ENCODE data around the gene SNN.

SNN gene

GRCh38 chr16:11708421-11708820 is 40.2 kb downstream of the SNN start:
- TF ChIP-seq CTCF (IDR thresholded peaks at IDR 0.05; ENCODE audit: unreplicated experiment in 3 of 3) = no peak
- H3K36me3 Mint-ChIP-seq (ENCODE audit: low read depth) = peaks cover 37% of the 10 kb centered on the region
- no peaks in the 10 kb centered on the region for H3K27me3 Mint-ChIP-seq (ENCODE audit: low read depth)
- no peak overlapping the region for H3K27ac Mint-ChIP-seq
- no peak overlapping the region for H3K4me3 Mint-ChIP-seq
- H3K9me3 Mint-ChIP-seq = no peaks in the 10 kb centered on the region
- H3K4me1 Mint-ChIP-seq = peaks cover 20% of the 10 kb centered on the region

- no peak overlapping the region for H3K4me3 Mint-ChIP-seq
- no peaks in the 10 kb centered on the region for H3K9me3 Mint-ChIP-seq
- peaks cover 11% of the 10 kb centered on the region for H3K4me1 Mint-ChIP-seq
- H3K27me3 Mint-ChIP-seq (ENCODE audit: low read depth) = no peaks in the 10 kb centered on the region
- H3K36me3 Mint-ChIP-seq (ENCODE audit: low read depth) = peaks cover 56% of the 10 kb centered on the region
- TF ChIP-seq CTCF (IDR thresholded peaks at IDR 0.05; ENCODE audit: unreplicated experiment in 3 of 3) = no peak
- peak overlapping the region in 1 of 3 experiments; percentile 17 for H3K27ac Mint-ChIP-seq
Measured at GRCh38 chr16:11711662-11712061, 43.4 kb downstream of the SNN start.

- Mint-ChIP-seq H3K36me3 (ENCODE audit: low read depth) (peaks cover 58% of the 10 kb centered on the region), H3K9me3 (no peaks in the 10 kb centered on the region), H3K4me3 (no peak overlapping the region), H3K27ac (no peak overlapping the region), H3K4me1 (peaks cover 13% of the 10 kb centered on the region), H3K27me3 (ENCODE audit: low read depth) (no peaks in the 10 kb centered on the region)
- no peak for TF ChIP-seq CTCF (IDR thresholded peaks at IDR 0.05; ENCODE audit: unreplicated experiment in 3 of 3)
Measured at GRCh38 chr16:11712122-11712521, 43.9 kb downstream of the SNN start.

GRCh38 chr16:11715246-11715947 is 47.1 kb downstream of the SNN start:
- H3K4me3 Mint-ChIP-seq = no peak overlapping the region
- H3K27ac Mint-ChIP-seq = peak overlapping the region; percentile 57 to 88 (median 80)
- H3K4me1 Mint-ChIP-seq = peaks cover 28% of the 10 kb centered on the region
- H3K36me3 Mint-ChIP-seq (ENCODE audit: low read depth) = peaks cover 49% of the 10 kb centered on the region
- H3K9me3 Mint-ChIP-seq = no peaks in the 10 kb centered on the region
- no peaks in the 10 kb centered on the region for H3K27me3 Mint-ChIP-seq (ENCODE audit: low read depth)
- TF ChIP-seq CTCF (IDR thresholded peaks at IDR 0.05; ENCODE audit: unreplicated experiment in 3 of 3) = no peak

GRCh38 chr16:11716336-11716735 is 48.1 kb downstream of the SNN start:
- H3K4me1 Mint-ChIP-seq = peaks cover 28% of the 10 kb centered on the region
- no peak for TF ChIP-seq CTCF (IDR thresholded peaks at IDR 0.05; ENCODE audit: unreplicated experiment in 3 of 3)
- H3K27ac Mint-ChIP-seq = peak overlapping the region; percentile 57 to 88 (median 80)
- no peaks in the 10 kb centered on the region for H3K9me3 Mint-ChIP-seq
- no peak overlapping the region for H3K4me3 Mint-ChIP-seq
- H3K27me3 Mint-ChIP-seq (ENCODE audit: low read depth) = no peaks in the 10 kb centered on the region
- peaks cover 47% of the 10 kb centered on the region for H3K36me3 Mint-ChIP-seq (ENCODE audit: low read depth)

GRCh38 chr16:11717811-11718210 is 49.6 kb downstream of the SNN start:
- H3K27me3 Mint-ChIP-seq (ENCODE audit: low read depth) = no peaks in the 10 kb centered on the region
- H3K27ac Mint-ChIP-seq = peak overlapping the region in 2 of 3 experiments; percentile 57 to 78
- H3K4me1 Mint-ChIP-seq = peaks cover 24% of the 10 kb centered on the region
- peaks cover 49% of the 10 kb centered on the region for H3K36me3 Mint-ChIP-seq (ENCODE audit: low read depth)
- TF ChIP-seq CTCF (IDR thresholded peaks at IDR 0.05; ENCODE audit: unreplicated experiment in 3 of 3) = no peak
- H3K4me3 Mint-ChIP-seq = no peak overlapping the region
- H3K9me3 Mint-ChIP-seq = no peaks in the 10 kb centered on the region

Data from nephron (organoid).